ENCODE data around the gene FAM50B. TPM values are rescaled to one million over a fixed set of nuclear protein-coding genes. Genes with fewer than 3 reads are reported as not detected.

FAM50B gene
- total and polyA plus RNA-seq, 10 of the 15 experiments (the other 5 are each of a cell fraction or from before 2014, with no cell fraction given): 0.58 to 10.2 (median 5.9) TPM

DNA sequence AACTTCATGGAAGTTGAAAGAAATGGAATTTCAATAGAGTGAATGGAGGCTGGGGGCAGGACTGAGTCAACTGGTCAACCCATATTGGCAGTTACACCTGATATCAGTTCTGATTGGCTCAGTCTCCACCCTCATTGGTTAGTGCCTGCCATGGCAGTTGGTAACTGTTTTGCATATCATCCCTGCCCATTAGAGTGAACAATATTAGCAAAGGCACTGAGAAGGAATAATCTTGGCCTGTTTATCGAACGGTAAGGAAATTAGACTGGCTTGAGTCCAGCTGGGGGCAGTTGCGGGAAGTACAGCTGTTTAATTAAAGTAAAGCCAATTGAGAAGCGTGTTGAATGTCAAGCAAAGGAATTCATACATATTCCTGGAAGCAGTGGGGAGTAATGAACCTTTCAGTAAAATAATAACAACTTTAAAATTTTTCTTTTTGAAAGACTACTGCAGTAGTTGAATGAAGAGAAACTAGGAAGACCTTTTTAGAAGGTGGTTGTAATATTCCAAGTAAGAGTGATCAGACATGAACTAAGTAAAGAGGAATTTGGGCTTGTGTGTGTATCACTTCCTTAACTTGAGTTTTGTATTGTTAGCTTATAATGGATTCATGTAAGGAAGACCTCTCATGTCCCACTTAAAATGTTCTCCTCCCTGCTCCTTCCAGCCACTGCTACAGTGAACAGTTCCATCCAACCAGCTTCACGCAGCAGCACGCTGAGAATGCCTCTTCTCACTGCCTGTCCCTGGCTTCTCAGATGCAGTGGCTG is 17.2 kb upstream of the FAM50B start (continued):
- TF ChIP-seq EED (IDR thresholded peaks at IDR 0.05; ENCODE audit: low read depth) (no peak), MTA3 (IDR thresholded peaks at IDR 0.05; ENCODE audit: borderline replicate concordance, low read length) (no peak), NKRF (conservative IDR thresholded peaks at IDR 0.05) (no peak), ESRRA (IDR thresholded peaks at IDR 0.05; ENCODE audit: low read length) (no peak), CHD2 (IDR thresholded peaks at IDR 0.05; ENCODE audit: borderline replicate concordance, low read depth, low read length) (no peak)

DNA sequence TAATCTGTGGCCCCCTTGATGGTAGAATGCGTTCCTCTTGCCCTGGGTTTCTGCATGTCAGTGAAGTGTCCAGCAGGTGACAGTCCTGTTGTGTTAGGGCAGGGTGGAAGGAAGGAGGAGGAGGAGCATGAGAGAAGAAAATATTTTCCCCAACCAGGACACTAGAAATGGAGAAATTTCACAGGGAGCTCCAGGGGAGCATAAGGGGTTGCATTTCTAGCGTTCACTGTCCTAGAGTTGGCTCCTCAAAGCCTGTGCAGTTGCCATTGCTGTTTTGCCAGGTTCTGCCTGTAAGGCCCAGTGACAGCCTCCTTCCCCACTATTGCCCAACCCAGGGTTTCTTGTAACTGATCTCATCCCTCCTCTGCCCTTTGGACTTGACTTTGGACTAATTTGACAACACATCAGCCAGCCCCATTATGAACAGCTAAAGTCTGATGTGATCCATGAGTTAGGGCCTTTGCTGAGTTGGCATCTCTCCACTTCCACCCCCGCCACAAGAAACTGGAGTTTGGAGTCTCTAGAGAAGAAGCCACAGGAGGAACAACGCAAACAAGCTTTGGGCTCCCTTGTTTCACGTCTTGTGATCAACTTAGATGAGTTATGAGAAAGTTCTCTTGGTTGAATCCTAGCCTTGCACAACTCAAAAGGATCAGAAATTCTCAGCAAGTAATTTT is 14.0 kb upstream of the FAM50B start:
- no peak overlapping the region for H3K4me2 ChIP-seq (ENCODE audit: control insufficient read depth, insufficient read depth)
- H3K79me2 ChIP-seq (ENCODE audit: control insufficient read depth, insufficient read depth, low read length): no peaks in the 10 kb centered on the region
- no peak overlapping the region for H3K27ac ChIP-seq (ENCODE audit: control insufficient read depth, insufficient read depth)
- in situ Hi-C loops (cut with MboI) (no loop called here), intact Hi-C loops (cut with micrococcal nuclease; ENCODE audit: unreplicated experiment) (no loop called here)
- CTCF ChIA-PET: interaction anchor here (1.2 kb wide), 1 partner anchor 584 kb away, joined by 3 read pairs; no protein-coding TSS in a partner anchor
- H3K4me3 ChIP-seq: no peak overlapping the region
- H3K9ac ChIP-seq (ENCODE audit: control insufficient read depth, insufficient read depth, low read length): no peak overlapping the region
- POLR2A ChIA-PET: no interaction called here
- no peaks in the 10 kb centered on the region for H3K36me3 ChIP-seq (ENCODE audit: control insufficient read depth in 2 of 2, insufficient read depth in 2 of 2, low read length in 1 of 2)
- ATAC-seq (no peak), FAIRE-seq (no peak), DNase-seq (ENCODE audit: low read depth, low spot score) (no peak)
- 72% methylated on average over 5 of the region's 5 CpGs for WGBS (ENCODE audit: insufficient coverage, insufficient replicate concordance, low lambda C conversion rate, missing lambda C conversion rate)
- RAD21 ChIA-PET (ENCODE audit: unreplicated experiment): no interaction called here
- no peak overlapping the region for H2AFZ ChIP-seq (ENCODE audit: control insufficient read depth, low read depth, low read length)
- no peaks in the 10 kb centered on the region for H4K20me1 ChIP-seq (ENCODE audit: control insufficient read depth, insufficient read depth)
- no peaks in the 10 kb centered on the region for H3K27me3 ChIP-seq (replicated peaks in 1 of 2; ENCODE audit: control insufficient read depth in 2 of 2, insufficient read depth in 2 of 2, low read length in 1 of 2)
- SMC1A ChIA-PET (ENCODE audit: uncharacterized antibody, unreplicated experiment): interaction anchor here (0.8 kb wide), 1 partner anchor 35 kb away, joined by 3 read pairs; no protein-coding TSS in a partner anchor
- no peaks in the 10 kb centered on the region for H3K9me3 ChIP-seq (replicated peaks; ENCODE audit: control insufficient read depth, insufficient read depth, low read length)
- no peaks in the 10 kb centered on the region for H3K4me1 ChIP-seq (ENCODE audit: control insufficient read depth, insufficient read depth, low read length)
- no TSS peak for BruUV-seq (replicated peaks)
- TF ChIP-seq ZNF622 (IDR thresholded peaks at IDR 0.05): no peak
- TF ChIP-seq IRF4 (IDR thresholded peaks at IDR 0.05; ENCODE audit: low read depth, low read length): no peak
- no peak for TF ChIP-seq NBN (IDR thresholded peaks at IDR 0.05)
- TF ChIP-seq YY1 (IDR thresholded peaks at IDR 0.05; ENCODE audit: low read depth, low read length): no peak
- no peak for TF ChIP-seq TBL1XR1 (IDR thresholded peaks at IDR 0.05; ENCODE audit: low read depth, low read length)

Measured in GM12878 (cell line).